Tibial nerve (tissue), 4 donors: ENCODE measurements around the gene DHX57. TPM values are rescaled to one million over a fixed set of nuclear protein-coding genes. Genes with fewer than 3 reads are reported as not detected.

Experiments used
- DNase-seq, 2 donors: peaks; one replicate each; pipeline ENCODE4 v3.0.0-alpha.2; 2019; ENCODE audit warnings: low spot score in 2 of 2
- H3K27ac ChIP-seq, 4 donors: fragments of 200-600 bp; sonication (generic) in 3 of 4; one replicate each; pipeline ENCODE4 v1.5.1; 2017 to 2019; ENCODE audit warnings: mild to moderate bottlenecking in 1 of 4
- H3K27me3 ChIP-seq, 2 donors: fragments of 200-600 bp; sonication (generic) in 1 of 2; one replicate each; pipeline versions ENCODE4 v1.5.1 to v1.6.0; 2017 to 2019
- H3K36me3 ChIP-seq, 3 donors: fragments of 200-600 bp; sonication (generic); one replicate each; pipeline ENCODE4 v1.5.1; 2018 to 2019
- H3K4me1 ChIP-seq, 4 donors: fragments of 200-600 bp; sonication (generic) in 3 of 4; one replicate each; pipeline ENCODE4 v1.5.1; 2017 to 2019
- H3K4me3 ChIP-seq, 4 donors: fragments of 200-600 bp; sonication (generic) in 3 of 4; one replicate each; pipeline ENCODE4 v1.5.1; 2017 to 2019; ENCODE audit warnings: mild to moderate bottlenecking in 1 of 4, moderate library complexity in 1 of 4
- H3K9me3 ChIP-seq, 4 donors: fragments of 200-600 bp; sonication (generic) in 3 of 4; one replicate each; pipeline ENCODE4 v1.5.1; 2017 to 2019
- CTCF ChIP-seq, 5 experiments: fragments of 200-600 bp in 3 of 5; fragments of 450-650 bp in 2 of 5; sonication (generic) in 3 of 5; IDR thresholded peaks; one replicate each; pipeline ENCODE4 v1.5.1; 2016 to 2019; ENCODE audit warnings: antibody characterized with exemption in 5 of 5, mild to moderate bottlenecking in 3 of 5, moderate library complexity in 2 of 5
- EP300 ChIP-seq, 2 donors: sonication (generic); formaldehyde crosslinking; IDR thresholded peaks; one replicate each; pipeline ENCODE4 v1.6.1; 2017; ENCODE audit warnings: antibody characterized with exemption in 2 of 2, mild to moderate bottlenecking in 1 of 2
- POLR2A ChIP-seq, 2 donors: fragments of 450-650 bp; IDR thresholded peaks; one replicate each; pipeline ENCODE4 v1.6.1; 2017; ENCODE audit warnings: antibody characterized with exemption in 2 of 2, mild to moderate bottlenecking in 2 of 2, moderate library complexity in 2 of 2
- WGBS, 2 donors: methylation state at CpG; one replicate each; pipeline ENCODE4 v1.1.5; 2018; 5-methylcytosine and 5-hydroxymethylcytosine counted together
- total RNA-seq, 4 donors: library from RNA; depleted of rRNA; stranded (reverse); fragments of >200 nt; gene quantifications; one replicate each; pipeline ENCODE4 v1.1.0, GENCODE V29; 2016

Gene DHX57
- total RNA-seq, 4 donors from 2014 or later = 11.1 to 22.0 (median 13.4) TPM

- Histone ChIP-seq H3K27me3 (no peaks in the 10 kb centered on the region), H3K4me1 (no peaks in the 10 kb centered on the region), H3K9me3 (no peaks in the 10 kb centered on the region), H3K36me3 (no peaks in the 10 kb centered on the region), H3K27ac (no peak overlapping the region), H3K4me3 (no peak overlapping the region)
- WGBS, 2 donors = 69 to 75% methylated on average over 1 of the region's 1 CpG
- DNase-seq = no peak
- TF ChIP-seq POLR2A (IDR thresholded peaks at IDR 0.05) (no peak), CTCF (IDR thresholded peaks at IDR 0.05) (no peak), EP300 (IDR thresholded peaks at IDR 0.05) (no peak)
These were observed 35.5 kb upstream of the DHX57 start for GRCh38 chr2:38911191-38911590.

DNA sequence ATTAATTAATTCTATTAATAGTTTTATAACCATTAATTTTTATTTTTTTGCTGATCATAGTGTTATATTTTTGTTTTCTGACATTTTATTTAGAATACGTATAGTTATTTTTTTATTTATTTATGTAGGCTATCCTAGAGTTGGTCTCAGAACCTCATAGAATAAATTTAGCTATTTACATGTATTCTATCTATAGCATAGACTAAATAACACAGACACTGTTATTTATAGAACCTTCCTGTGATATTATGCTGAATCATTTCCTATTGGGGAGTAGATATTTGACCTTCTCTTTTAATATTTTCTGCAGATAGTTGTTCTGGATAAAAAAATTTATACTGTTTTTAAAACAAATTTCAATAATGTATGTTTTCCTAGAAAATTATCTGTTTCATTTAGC, 34.1 kb upstream of the DHX57 start:
- no peaks in the 10 kb centered on the region for H3K27me3 ChIP-seq
- no peak for DNase-seq
- 97 to 98% methylated on average over 1 of the region's 1 CpG for WGBS, 2 donors
- H3K4me1 ChIP-seq = no peaks in the 10 kb centered on the region
- no peaks in the 10 kb centered on the region for H3K9me3 ChIP-seq
- H3K36me3 ChIP-seq = no peaks in the 10 kb centered on the region
- TF ChIP-seq POLR2A (IDR thresholded peaks at IDR 0.05) (no peak), CTCF (IDR thresholded peaks at IDR 0.05) (no peak)
- no peak overlapping the region for H3K27ac ChIP-seq
- H3K4me3 ChIP-seq = no peak overlapping the region

DNA sequence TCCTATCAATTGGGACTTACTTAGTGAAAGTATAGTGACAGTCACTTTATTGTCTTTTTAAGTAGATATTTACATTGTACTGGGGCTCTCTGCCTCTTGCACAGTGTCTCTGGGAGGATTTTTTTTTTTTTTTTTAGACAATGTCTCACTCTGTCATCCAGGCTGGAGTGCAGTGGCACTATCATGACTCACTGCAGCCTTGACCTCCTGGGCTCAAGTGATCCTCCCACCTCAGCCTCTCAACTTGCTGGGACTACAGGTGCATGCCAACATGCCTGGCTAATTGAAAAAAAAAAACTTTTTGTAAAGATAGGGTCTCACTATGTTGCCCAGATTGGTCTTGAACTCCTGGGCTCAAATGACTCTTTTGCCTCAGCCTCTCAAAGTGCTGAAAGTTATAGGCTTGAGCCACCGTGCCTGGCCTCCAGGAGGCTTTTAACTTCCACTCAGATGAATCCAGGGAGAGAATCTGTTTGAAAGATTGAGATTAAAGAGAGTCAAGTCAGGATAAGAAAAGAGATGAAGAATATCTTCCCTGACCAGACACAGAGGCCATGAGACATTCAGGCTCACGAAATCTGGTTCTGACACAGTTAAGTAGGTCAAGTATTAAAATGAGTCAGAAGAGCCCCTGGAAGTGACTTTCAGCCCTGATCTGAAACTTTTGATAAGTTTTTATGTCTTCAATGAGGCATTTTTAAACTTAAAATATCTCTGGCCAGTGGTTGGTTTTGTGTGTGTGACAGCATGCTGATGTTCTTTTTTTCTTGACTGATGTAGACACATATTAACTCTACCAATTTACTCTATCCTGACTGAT, 32.2 kb upstream of the DHX57 start:
- no peak for DNase-seq
- no peak for TF ChIP-seq POLR2A (IDR thresholded peaks at IDR 0.05)
- no peak for TF ChIP-seq EP300 (IDR thresholded peaks at IDR 0.05)
- TF ChIP-seq CTCF (IDR thresholded peaks at IDR 0.05) = no peak
- Histone ChIP-seq H3K27ac (no peak overlapping the region), H3K36me3 (no peaks in the 10 kb centered on the region), H3K9me3 (no peaks in the 10 kb centered on the region), H3K4me3 (no peak overlapping the region), H3K27me3 (no peaks in the 10 kb centered on the region), H3K4me1 (no peaks in the 10 kb centered on the region)
- WGBS, 2 donors = 77 to 84% methylated on average over 2 of the region's 2 CpGs

GRCh38 chr2:38907242-38907641, 31.5 kb upstream of the DHX57 start:
- Histone ChIP-seq H3K4me1 (no peaks in the 10 kb centered on the region), H3K27ac (no peak overlapping the region), H3K27me3 (no peaks in the 10 kb centered on the region), H3K36me3 (no peaks in the 10 kb centered on the region), H3K4me3 (no peak overlapping the region), H3K9me3 (no peaks in the 10 kb centered on the region)
- DNase-seq = no peak
- no peak for TF ChIP-seq POLR2A (IDR thresholded peaks at IDR 0.05)
- no peak for TF ChIP-seq CTCF (IDR thresholded peaks at IDR 0.05)
- no peak for TF ChIP-seq EP300 (IDR thresholded peaks at IDR 0.05)
- 59 to 63% methylated on average over 1 of the region's 1 CpG for WGBS, 2 donors

GRCh38 chr2:38905251-38905650, 29.5 kb upstream of the DHX57 start:
- no peak overlapping the region for H3K27ac ChIP-seq
- WGBS, 2 donors = 87 to 96% methylated on average over 2 of the region's 2 CpGs
- DNase-seq = no peak
- H3K9me3 ChIP-seq = no peaks in the 10 kb centered on the region
- no peaks in the 10 kb centered on the region for H3K27me3 ChIP-seq
- TF ChIP-seq POLR2A (IDR thresholded peaks at IDR 0.05) (no peak), CTCF (IDR thresholded peaks at IDR 0.05) (no peak), EP300 (IDR thresholded peaks at IDR 0.05) (no peak)
- no peaks in the 10 kb centered on the region for H3K36me3 ChIP-seq
- H3K4me3 ChIP-seq = no peak overlapping the region
- no peaks in the 10 kb centered on the region for H3K4me1 ChIP-seq
